Measurements from ENCODE around the gene ZP2.

ZP2 gene

GRCh38 chr16:21190013-21190412 is 21.4 kb downstream of the ZP2 start:
- no peak for TF ChIP-seq CTCF (IDR thresholded peaks at IDR 0.05; ENCODE audit: insufficient read depth, low read depth, low read length, missing control alignments)
- no peak for DNase-seq (ENCODE audit: low read depth)
- H3K4me3 ChIP-seq (ENCODE audit: low read length): no peak overlapping the region

- H3K4me3 ChIP-seq (ENCODE audit: low read length): no peak overlapping the region
- DNase-seq (ENCODE audit: low read depth): no peak
- TF ChIP-seq CTCF (IDR thresholded peaks at IDR 0.05; ENCODE audit: insufficient read depth, low read depth, low read length, missing control alignments): no peak
Observed at GRCh38 chr16:21189311-21189710, 22.1 kb downstream of the ZP2 start.

- no peak overlapping the region for H3K4me3 ChIP-seq (ENCODE audit: low read length)
- no peak for TF ChIP-seq CTCF (IDR thresholded peaks at IDR 0.05; ENCODE audit: insufficient read depth, low read depth, low read length, missing control alignments)
- no peak for DNase-seq (ENCODE audit: low read depth)
Observed at GRCh38 chr16:21186326-21186691, 25.1 kb downstream of the ZP2 start.

GRCh38 chr16:21185659-21186325 is 25.6 kb downstream of the ZP2 start:
- DNase-seq (ENCODE audit: low read depth): no peak
- no peak overlapping the region for H3K4me3 ChIP-seq (ENCODE audit: low read length)
- TF ChIP-seq CTCF (IDR thresholded peaks at IDR 0.05; ENCODE audit: insufficient read depth, low read depth, low read length, missing control alignments): no peak

GRCh38 chr16:21184834-21185233 is 26.5 kb downstream of the ZP2 start:
- no peak for TF ChIP-seq CTCF (IDR thresholded peaks at IDR 0.05; ENCODE audit: insufficient read depth, low read depth, low read length, missing control alignments)
- H3K4me3 ChIP-seq (ENCODE audit: low read length): no peak overlapping the region
- DNase-seq (ENCODE audit: low read depth): peak; percentile 59

- H3K4me3 ChIP-seq (ENCODE audit: low read length): no peak overlapping the region
- TF ChIP-seq CTCF (IDR thresholded peaks at IDR 0.05; ENCODE audit: insufficient read depth, low read depth, low read length, missing control alignments): no peak
- DNase-seq (ENCODE audit: low read depth): no peak
Observed at GRCh38 chr16:21183995-21184394, 27.4 kb downstream of the ZP2 start.

GRCh38 chr16:21179983-21180365 is 31.4 kb downstream of the ZP2 start:
- no peak overlapping the region for H3K4me3 ChIP-seq (ENCODE audit: low read length)
- TF ChIP-seq CTCF (IDR thresholded peaks at IDR 0.05; ENCODE audit: insufficient read depth, low read depth, low read length, missing control alignments): no peak
- no peak for DNase-seq (ENCODE audit: low read depth)
